Fibroblast of the aortic adventitia (primary cell): Measurements from ENCODE around the gene TMEM59L. TPM values are rescaled to one million over a fixed set of nuclear protein-coding genes. Genes with fewer than 3 reads are reported as not detected.

Experiments used
- DNase-seq: peaks from one replicate; pipeline ENCODE4 v3.0.0-alpha.2; 2010; ENCODE audit warnings: low read depth
- H3K4me3 ChIP-seq: 2 replicates; pipeline ENCODE4 v1.5.1; 2011; ENCODE audit warnings: low read depth, mild to moderate bottlenecking, control low read depth, low read length, moderate library complexity
- CTCF ChIP-seq: IDR thresholded peaks from 2 replicates; pipeline ENCODE4 v1.5.1; 2011; ENCODE audit warnings: mild to moderate bottlenecking, low read length, control low read depth, inconsistent platforms; ENCODE audit not compliant: insufficient read depth
- small RNA-seq: library from RNA; depleted of rRNA; stranded (forward); fragments of <200 nt; gene quantifications from one replicate; pipeline ENCODE3, GENCODE V24; 2012
- total RNA-seq: library from RNA; depleted of rRNA; stranded (reverse); fragments of >200 nt; gene quantifications from 2 replicates; pipeline ENCODE4 v1.2.3, GENCODE V29; 2012; ENCODE audit warnings: low replicate concordance

Gene TMEM59L
- total RNA-seq, 1 donor: 2.2 TPM

- no peak for TF ChIP-seq CTCF
- H3K4me3 ChIP-seq: no peak overlapping the region
- DNase-seq: no peak
These were observed 57.6 kb downstream of the TMEM59L start for GRCh38 chr19:18670312-18670711.

Small RNAs within 50 kb of the gene (small RNA-seq; reads per million reads assigned to genes)
- gene RN7SL155P: not detected

Other genes with a start within 250 kb of the TMEM59L start
- 23.8 and 27.6 TPM in 2 replicates for gene GDF15, start 226.7 kb upstream of the TMEM59L start, total RNA-seq
- 0.09 TPM in 1 of 2 replicates, not detected in the other for gene LRRC25, start 215.2 kb upstream of the TMEM59L start, total RNA-seq
- gene SSBP4, start 193.5 kb upstream of the TMEM59L start, total RNA-seq: 66.7 and 76.4 TPM in 2 replicates
- gene ISYNA1, start 174.7 kb upstream of the TMEM59L start, total RNA-seq: 6.3 and 42.1 TPM in 2 replicates
- 6.5 and 10.9 TPM in 2 replicates for gene ELL, start 90.8 kb upstream of the TMEM59L start, total RNA-seq
- 246 and 2,205 TPM in 2 replicates for gene FKBP8, start 69.3 kb upstream of the TMEM59L start, total RNA-seq
- gene KXD1, start 55.0 kb upstream of the TMEM59L start, total RNA-seq: 21.3 and 109 TPM in 2 replicates
- gene UBA52, start 41.0 kb upstream of the TMEM59L start, total RNA-seq: 496 and 1,084 TPM in 2 replicates
- 41.4 and 153 TPM in 2 replicates for gene REX1BD, start 24.1 kb upstream of the TMEM59L start, total RNA-seq
- gene CRLF1, start 6.1 kb upstream of the TMEM59L start, total RNA-seq: 16.5 and 69.1 TPM in 2 replicates
- gene KLHL26, start 24.2 kb downstream of the TMEM59L start, total RNA-seq: 3.9 and 5.2 TPM in 2 replicates
- 1.1 and 2.4 TPM in 2 replicates for gene CRTC1, start 70.8 kb downstream of the TMEM59L start, total RNA-seq
- 0.49 and 0.63 TPM in 2 replicates for gene COMP, start 178.4 kb downstream of the TMEM59L start, total RNA-seq
- 17.7 and 37.3 TPM in 2 replicates for gene UPF1, start 219.1 kb downstream of the TMEM59L start, total RNA-seq